ENCODE data around the gene C11orf42. TPM values are rescaled to one million over a fixed set of nuclear protein-coding genes. Genes with fewer than 3 reads are reported as not detected.

C11orf42 gene, protein sequence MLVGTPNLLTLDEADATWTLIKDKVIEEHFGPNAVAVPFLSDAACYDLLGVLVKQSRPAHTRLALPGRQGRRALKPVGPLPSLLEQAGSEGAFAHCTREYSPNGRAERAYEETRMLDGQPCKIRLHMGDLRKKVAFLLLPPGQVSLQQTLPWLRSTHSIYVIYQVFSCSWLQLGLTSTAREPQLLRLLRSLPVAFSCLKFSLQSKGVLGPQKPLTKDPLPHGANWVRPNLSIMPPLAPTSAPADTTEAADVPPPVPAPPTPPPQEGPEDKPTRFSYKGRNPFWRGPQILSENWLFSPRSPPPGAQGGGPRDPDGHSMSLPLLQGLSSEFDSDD
- not detected for polyA plus RNA-seq (2012; ENCODE audit: insufficient read depth, insufficient read length, low read depth)

DNA sequence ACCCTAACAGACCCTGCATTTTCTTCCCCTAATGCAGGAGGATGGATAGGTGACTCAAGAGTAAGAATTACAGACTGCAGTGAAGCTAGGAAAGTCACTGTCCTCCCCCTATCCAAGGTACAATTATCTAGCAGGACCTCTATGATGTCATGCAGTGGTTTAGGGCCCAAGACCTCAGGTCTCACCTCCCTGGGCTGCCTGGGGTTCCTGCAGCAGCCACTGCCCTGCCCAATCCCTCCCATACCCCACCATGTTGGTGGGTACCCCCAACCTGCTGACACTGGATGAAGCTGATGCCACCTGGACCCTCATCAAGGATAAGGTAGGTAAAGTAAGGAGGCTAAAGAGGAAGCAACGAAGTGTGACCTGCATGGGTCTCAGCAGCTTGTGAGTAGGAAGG, at the start of gene C11orf42:
C11orf42 (plus strand) TSS at position 192 of the 400 bp plus-strand sequence; CDS start at position 251, 59 bp downstream.
- H3K27me3 ChIP-seq, result no peaks in the 10 kb centered on the region
- TF ChIP-seq, protein P1, sequence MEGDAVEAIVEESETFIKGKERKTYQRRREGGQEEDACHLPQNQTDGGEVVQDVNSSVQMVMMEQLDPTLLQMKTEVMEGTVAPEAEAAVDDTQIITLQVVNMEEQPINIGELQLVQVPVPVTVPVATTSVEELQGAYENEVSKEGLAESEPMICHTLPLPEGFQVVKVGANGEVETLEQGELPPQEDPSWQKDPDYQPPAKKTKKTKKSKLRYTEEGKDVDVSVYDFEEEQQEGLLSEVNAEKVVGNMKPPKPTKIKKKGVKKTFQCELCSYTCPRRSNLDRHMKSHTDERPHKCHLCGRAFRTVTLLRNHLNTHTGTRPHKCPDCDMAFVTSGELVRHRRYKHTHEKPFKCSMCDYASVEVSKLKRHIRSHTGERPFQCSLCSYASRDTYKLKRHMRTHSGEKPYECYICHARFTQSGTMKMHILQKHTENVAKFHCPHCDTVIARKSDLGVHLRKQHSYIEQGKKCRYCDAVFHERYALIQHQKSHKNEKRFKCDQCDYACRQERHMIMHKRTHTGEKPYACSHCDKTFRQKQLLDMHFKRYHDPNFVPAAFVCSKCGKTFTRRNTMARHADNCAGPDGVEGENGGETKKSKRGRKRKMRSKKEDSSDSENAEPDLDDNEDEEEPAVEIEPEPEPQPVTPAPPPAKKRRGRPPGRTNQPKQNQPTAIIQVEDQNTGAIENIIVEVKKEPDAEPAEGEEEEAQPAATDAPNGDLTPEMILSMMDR (IDR thresholded peaks at IDR 0.05; ENCODE audit: low read depth, low read length), result no peak
- H3K4me1 ChIP-seq, result no peaks in the 10 kb centered on the region
- no peaks in the 10 kb centered on the region for H3K9me3 ChIP-seq
- H3K4me3 ChIP-seq (ENCODE audit: low read depth, low read length), result no peak within 1 kb of the TSS
- DNase-seq, result no peak
- H3K36me3 ChIP-seq, result no peaks in the 10 kb centered on the region

DNA sequence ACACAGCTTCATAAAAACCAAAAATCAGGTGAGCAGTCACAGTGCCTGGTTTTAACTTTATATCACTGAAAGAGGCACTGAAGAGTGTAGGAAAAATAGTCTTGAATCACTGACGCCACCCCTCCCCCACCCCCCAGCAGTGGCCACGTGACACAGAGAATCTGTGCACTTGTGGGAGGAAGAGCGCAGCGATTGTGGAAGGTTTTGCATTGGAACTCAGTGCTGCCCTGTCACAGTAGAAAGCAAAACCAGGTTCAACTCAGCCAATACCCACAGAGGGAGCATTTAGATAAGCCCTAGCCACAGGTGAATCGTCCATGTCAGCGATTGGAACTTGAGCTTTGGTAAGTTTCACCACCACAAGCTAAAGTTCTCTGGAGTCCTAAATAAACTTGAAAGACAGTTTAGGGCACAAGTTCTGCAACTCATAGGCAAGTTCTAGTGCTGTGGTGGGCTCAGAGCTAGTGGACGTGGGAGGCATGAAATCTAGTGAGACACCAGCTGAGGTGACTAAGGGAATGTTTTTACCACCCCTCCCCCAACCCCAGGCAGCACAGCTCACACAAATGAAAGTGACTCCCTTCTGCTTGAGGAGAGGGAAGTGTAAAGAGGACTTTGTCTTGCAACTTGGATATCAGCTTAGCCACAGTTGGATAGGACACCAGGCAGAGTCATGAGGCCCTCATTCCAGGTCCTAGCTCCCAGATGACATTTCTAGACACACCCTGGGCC, 48.6 kb upstream of the C11orf42 start:
- Histone ChIP-seq H3K4me3 (ENCODE audit: low read depth, low read length) (no peak overlapping the region), H3K36me3 (no peaks in the 10 kb centered on the region)
- TF ChIP-seq, protein P1 (IDR thresholded peaks at IDR 0.05; ENCODE audit: low read depth, low read length), result no peak

DNA sequence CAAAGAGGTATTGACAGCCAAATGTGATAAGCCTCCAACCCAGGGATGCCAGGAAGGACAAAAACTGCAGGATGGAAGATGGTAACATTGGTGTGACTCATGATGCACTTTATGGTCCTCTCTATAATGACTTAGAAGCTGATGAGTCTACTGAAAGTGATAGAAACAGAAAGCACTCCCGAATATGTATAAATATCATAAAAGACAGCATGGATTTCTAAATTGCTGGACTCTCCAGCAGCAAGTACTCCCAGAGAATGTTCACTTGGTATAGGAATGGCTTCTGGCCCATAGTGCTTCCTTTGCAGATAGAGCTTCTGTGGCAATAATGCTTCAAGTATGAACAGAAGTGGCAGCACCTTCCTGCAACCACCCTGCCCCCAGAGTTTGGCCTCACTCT, 35.1 kb upstream of the C11orf42 start, which contains the start of gene OR52B2:
OR52B2 (minus strand) TSS at position 101 of the 400 bp plus-strand sequence; CDS start at position 101, 0 bp downstream.
- no peak for DNase-seq
- Histone ChIP-seq H3K36me3 (no peaks in the 10 kb centered on the region), H3K27me3 (no peaks in the 10 kb centered on the region), H3K9me3 (no peaks in the 10 kb centered on the region), H3K4me1 (no peaks in the 10 kb centered on the region), H3K4me3 (ENCODE audit: low read depth, low read length) (no peak within 1 kb of the TSS)
- TF ChIP-seq, protein P1 (IDR thresholded peaks at IDR 0.05; ENCODE audit: low read depth, low read length), result no peak

More for the DNA sequence above, 48.6 kb upstream of the C11orf42 start:
- Histone ChIP-seq H3K27me3 (no peaks in the 10 kb centered on the region), H3K4me1 (no peaks in the 10 kb centered on the region), H3K9me3 (no peaks in the 10 kb centered on the region)
- DNase-seq, result no peak

DNA sequence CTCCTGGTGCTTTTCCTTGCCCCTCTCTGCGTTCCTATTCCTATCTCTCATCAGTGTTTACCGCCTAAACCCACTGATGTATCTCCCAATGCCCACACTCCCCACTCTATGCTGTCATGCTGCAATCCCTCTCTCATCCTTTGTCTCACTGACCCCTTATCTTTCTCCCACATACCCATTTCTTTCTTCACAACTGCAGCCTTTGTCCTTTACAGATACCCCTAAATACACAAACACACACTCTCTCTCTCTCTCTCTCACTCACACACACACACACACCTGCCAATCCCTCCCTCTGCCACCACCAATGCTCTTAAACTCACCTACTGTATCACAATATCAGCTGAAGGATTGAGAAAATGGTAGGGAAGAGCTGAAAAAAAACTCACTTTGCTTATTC, 29.9 kb upstream of the C11orf42 start:
- H3K36me3 ChIP-seq, result no peaks in the 10 kb centered on the region
- H3K4me3 ChIP-seq (ENCODE audit: low read depth, low read length), result no peak overlapping the region
- no peaks in the 10 kb centered on the region for H3K9me3 ChIP-seq
- DNase-seq, result no peak
- H3K27me3 ChIP-seq, result no peaks in the 10 kb centered on the region
- H3K4me1 ChIP-seq, result no peaks in the 10 kb centered on the region
- TF ChIP-seq, protein P1 (IDR thresholded peaks at IDR 0.05; ENCODE audit: low read depth, low read length), result no peak

DNA sequence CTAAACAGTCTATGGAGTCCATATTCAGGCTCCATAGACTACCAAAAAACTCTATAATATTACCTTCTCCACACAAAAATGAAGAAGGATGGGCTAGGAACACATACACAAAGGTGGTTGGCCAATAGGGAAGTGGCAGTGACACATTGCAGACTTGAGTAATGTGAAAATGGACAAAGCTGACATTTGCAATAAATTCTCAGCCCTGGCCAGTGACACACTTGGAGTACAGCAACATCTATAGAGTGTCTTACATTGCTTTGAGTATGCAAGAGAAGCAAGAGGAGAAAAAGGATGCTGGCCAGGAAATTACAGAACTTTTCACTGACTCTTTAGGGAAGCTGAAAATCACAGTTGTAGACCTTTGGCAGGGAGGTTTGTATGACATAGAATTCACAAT, 13.6 kb upstream of the C11orf42 start:
- Histone ChIP-seq H3K9me3 (no peaks in the 10 kb centered on the region), H3K27me3 (no peaks in the 10 kb centered on the region), H3K4me3 (ENCODE audit: low read depth, low read length) (no peak overlapping the region), H3K4me1 (no peaks in the 10 kb centered on the region), H3K36me3 (no peaks in the 10 kb centered on the region)
- DNase-seq, result no peak
- TF ChIP-seq, protein P1 (IDR thresholded peaks at IDR 0.05; ENCODE audit: low read depth, low read length), result no peak

Measured in BE2C (cell line).